ENCODE data around the gene CFAP52. TPM values are rescaled to one million over a fixed set of nuclear protein-coding genes. Genes with fewer than 3 reads are reported as not detected.

The CFAP52 gene
- total and polyA plus RNA-seq, 2 of the 8 experiments (the other 6 are each of a cell fraction or from before 2014, with no cell fraction given): 0.11 TPM; not detected in 1

GRCh38 chr17:9676820-9677310 lies 100.4 kb downstream of the CFAP52 start:
- DNase-seq (ENCODE audit: low read depth in 1 of 2, low spot score in 2 of 2): no peak
- Histone ChIP-seq H2BK15ac (ENCODE audit: low read length) (no peak overlapping the region), H3K4me2 (ENCODE audit: insufficient read depth in 1 of 2, low read depth in 2 of 2, low read length in 2 of 2) (no peak overlapping the region), H3K27me3 (replicated peaks in 1 of 4; ENCODE audit: control insufficient read depth in 3 of 4, extremely low read depth in 1 of 4, insufficient read depth in 3 of 4, low read length in 3 of 4) (no peaks in the 10 kb centered on the region), H3K56ac (replicated peaks; ENCODE audit: insufficient read length, low read depth, low read length) (no peak overlapping the region), H3K4me3 (ENCODE audit: extremely low read depth in 1 of 4, insufficient read depth in 2 of 4, low read depth in 3 of 4, low read length in 4 of 4) (no peak overlapping the region), H2BK5ac (ENCODE audit: low read depth, low read length) (no peak overlapping the region), H2BK12ac (ENCODE audit: low read depth, low read length) (no peak overlapping the region), H2AFZ (ENCODE audit: low read length) (no peak overlapping the region), H3K14ac (ENCODE audit: insufficient read length) (no peak overlapping the region), H4K91ac (replicated peaks; ENCODE audit: insufficient read length, low read length) (no peak overlapping the region), H3K79me1 (ENCODE audit: low read depth, low read length) (no peaks in the 10 kb centered on the region), H2BK120ac (replicated peaks; ENCODE audit: low read depth, low read length) (no peak overlapping the region), H3K18ac (ENCODE audit: extremely low read depth, low read length) (no peak overlapping the region), H3K4me1 (replicated peaks in 1 of 4; ENCODE audit: control insufficient read depth in 3 of 4, insufficient read depth in 4 of 4, low read length in 3 of 4) (no peaks in the 10 kb centered on the region), H3K9me3 (ENCODE audit: insufficient read depth in 2 of 2, low read depth in 1 of 2, low read length in 1 of 2) (peaks cover 7 to 11% of the 10 kb centered on the region in 2 experiments), H2AK5ac (ENCODE audit: low read depth, low read length) (no peak overlapping the region), H3K9ac (replicated peaks in 1 of 4; ENCODE audit: extremely low read depth in 1 of 4, low read depth in 3 of 4, low read length in 3 of 4) (no peak overlapping the region), H3K4ac (replicated peaks; ENCODE audit: insufficient read length, low read depth, low read length) (no peak overlapping the region), H4K20me1 (replicated peaks in 1 of 2; ENCODE audit: control insufficient read depth in 1 of 2, insufficient read depth in 2 of 2, low read length in 2 of 2) (peaks cover 0 to 3% of the 10 kb centered on the region in 2 experiments), H4K8ac (ENCODE audit: extremely low read depth, insufficient read depth, low read length) (no peak overlapping the region), H3K27ac (ENCODE audit: low read depth, low read length) (no peak overlapping the region), H2BK20ac (ENCODE audit: low read length) (no peak overlapping the region), H3K36me3 (ENCODE audit: control insufficient read depth in 2 of 4, insufficient read depth in 4 of 4, low read length in 3 of 4) (peaks cover 0 to 14% (median 6%) of the 10 kb centered on the region in 4 experiments; a peak in 4 of 8 replicates), H3K79me2 (ENCODE audit: control insufficient read depth in 1 of 2, insufficient read depth in 2 of 2, low read length in 2 of 2) (no peaks in the 10 kb centered on the region), H4K5ac (ENCODE audit: insufficient read length, low read depth, low read length) (no peak overlapping the region), H3K23ac (ENCODE audit: insufficient read length) (no peak overlapping the region), H3K23me2 (ENCODE audit: low read depth, low read length) (no peaks in the 10 kb centered on the region; the same call in 1 of the 2 replicates)
- ChIA-PET CTCF (ENCODE audit: partially characterized antibody) (interaction anchor here (0.7 to 5.0 kb wide), 8 partner anchors 8 to 100 kb away, joined by 3 to 45 read pairs (median 10); partner anchors contain the start of genes CFAP52 and STX8), POLR2A (ENCODE audit: partially characterized antibody) (no interaction called here)
- 78% methylated on average over 4 of the region's 4 CpGs; no CpG with 5 or more reads in 1 of the 2 experiments for WGBS, 2 experiments (ENCODE audit: extremely low coverage in 1 of 2, insufficient coverage in 1 of 2, insufficient read length in 1 of 2, insufficient replicate concordance in 2 of 2, low coverage in 1 of 2, low lambda C conversion rate in 2 of 2, missing lambda C conversion rate in 1 of 2)
- FAIRE-seq: no peak
- TF ChIP-seq RBBP5 (IDR thresholded peaks at IDR 0.05; ENCODE audit: borderline replicate concordance, low read depth, low read length): no peak

All from H1 (cell line).